Stimulated activated naive CD4-positive, alpha-beta T cell (primary cell): ENCODE data around the gene SCUBE1.

ENCODE experiments used
- DNase-seq, 6 experiments: peaks; one replicate each; lab custom pipeline; 2025; lab: John Stamatoyannopoulos, UW

Gene SCUBE1

DNA sequence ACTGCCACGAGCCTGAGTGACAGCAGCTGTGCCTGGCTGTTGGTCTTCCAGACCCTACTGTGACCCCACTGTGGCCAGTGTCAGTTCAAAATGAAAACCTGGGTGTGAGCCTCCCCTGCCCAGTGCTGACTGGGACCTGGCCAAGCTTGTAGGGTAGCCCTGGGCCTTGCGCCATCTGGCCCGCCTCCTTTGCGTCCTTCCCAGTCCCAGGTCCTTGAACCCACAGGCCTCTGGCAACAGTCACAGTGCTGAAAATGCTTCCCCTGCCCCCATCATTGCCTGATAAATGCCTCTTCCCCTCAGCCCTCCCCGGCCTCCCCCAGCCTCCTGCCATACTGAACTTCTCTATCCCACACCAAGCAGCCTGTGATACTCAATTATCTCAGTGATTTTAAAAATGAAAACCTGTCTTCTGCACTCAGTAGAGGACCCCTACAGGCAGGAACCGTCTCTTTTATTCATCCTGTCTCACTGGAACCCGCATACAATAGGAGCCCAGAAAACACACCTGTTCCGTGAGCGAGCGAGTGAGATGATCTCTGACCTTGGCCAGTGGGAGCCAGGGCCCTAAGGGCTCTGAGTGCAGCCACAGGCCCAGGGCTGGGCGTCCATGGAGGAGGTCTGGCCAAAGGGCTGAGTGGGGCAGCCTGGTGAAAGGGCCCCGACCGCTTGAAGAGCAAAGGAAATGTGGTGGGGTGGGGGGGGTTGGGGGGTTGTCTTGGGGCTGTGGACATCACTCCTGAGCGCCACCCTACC lies 106.6 kb downstream of the SCUBE1 start:
- no peak for DNase-seq

DNA sequence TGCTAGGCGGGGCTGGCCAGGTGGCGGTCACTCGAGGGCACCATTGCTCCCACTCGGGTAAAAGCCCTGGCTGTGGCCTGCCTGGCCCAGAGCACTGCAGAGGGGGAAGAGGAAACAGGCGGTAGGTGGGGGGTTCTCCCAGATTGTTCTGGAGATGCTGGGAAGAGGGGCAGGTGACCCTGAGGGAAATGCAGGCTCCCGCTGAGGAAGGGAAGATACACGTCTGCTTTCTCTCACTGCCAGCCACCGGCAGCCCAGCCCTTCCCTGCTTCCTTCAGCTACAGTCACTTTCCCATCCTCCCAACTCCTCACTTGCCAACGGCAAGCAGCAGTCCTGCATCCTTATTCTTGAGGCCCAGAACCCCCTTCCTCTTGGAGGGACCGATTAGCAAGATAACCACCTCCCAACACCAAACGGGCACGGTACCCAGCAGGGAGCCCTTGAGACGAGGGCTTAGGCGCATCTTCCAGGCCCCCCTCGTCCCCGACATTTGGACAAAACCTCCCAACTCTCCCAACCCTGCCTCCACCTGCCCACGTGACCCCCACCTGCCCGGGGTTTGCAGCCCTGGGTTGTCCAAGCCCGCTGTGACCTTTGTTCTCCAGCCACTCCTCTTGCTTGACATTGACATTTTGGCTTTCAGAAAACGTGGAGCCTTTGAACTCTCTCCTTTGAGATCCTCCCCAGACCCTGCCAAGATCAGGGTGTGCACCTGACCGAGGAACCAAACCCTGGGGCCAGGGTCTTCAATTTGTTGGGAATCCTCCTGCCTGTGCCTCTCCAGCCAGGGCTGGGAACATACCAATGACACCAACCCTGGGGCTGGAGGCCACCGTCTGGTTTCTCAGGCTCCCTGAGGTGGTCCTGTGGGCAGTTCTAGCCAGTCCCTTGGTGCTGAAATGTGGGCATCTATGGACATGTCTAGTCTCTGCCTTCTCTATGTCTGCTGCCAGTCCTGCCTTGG lies 107.4 kb downstream of the SCUBE1 start:
- no peak for DNase-seq

DNA sequence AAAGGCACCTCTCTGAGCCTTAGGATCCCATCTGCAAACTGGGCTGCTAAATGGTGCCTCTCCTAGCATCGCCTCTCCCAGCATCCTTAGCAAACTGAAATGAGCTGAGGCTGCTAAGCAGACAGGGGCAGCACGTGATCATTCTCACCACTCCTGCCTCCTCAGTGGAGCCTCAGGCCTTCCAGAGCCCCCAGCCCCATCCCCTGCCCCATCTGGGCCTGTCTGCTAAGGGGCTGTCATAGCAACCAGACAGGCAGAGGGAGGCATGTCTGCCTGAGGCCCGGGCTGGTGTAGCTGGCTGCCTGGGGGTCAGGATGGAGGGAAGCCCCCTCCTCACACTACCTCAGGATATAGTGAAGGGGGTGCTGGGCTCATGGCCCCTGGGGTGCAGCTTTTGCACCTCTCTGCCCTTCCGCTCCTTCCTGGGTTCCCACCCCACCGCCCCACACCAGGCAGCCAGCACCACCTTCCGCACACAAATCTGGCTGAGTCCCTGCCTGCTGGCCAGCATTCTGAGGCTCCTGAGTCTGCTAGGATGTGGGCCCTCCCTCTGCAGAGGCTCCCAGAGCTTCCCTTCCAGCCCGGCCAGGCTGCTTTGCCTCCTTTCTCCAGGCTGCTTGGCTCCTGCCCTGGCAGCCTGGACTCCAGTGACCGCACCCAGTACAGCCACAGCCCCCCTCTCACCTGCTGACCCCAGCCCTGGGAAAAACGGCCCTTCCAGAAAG lies 108.7 kb downstream of the SCUBE1 start:
- no peak for DNase-seq

DNA sequence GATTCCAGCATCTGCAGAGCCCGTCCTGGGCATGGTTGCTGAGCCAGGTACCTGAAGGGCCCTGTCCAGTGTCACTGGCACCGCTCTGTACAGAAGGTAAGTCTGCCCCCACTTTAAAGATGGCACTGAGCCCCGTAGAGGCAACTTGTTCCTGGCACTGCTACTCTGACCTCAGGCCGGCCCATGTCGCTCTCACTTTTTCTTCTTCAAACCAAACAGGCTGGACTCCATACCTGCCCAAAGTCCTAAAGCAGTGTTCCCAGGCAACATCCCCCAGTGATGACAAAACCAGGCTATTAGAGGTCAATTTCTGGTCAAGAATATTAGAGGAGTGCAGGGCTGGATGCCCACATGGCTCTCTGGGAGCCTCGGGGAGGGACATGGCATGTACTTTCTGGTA lies 109.6 kb downstream of the SCUBE1 start:
- DNase-seq, result no peak

DNA sequence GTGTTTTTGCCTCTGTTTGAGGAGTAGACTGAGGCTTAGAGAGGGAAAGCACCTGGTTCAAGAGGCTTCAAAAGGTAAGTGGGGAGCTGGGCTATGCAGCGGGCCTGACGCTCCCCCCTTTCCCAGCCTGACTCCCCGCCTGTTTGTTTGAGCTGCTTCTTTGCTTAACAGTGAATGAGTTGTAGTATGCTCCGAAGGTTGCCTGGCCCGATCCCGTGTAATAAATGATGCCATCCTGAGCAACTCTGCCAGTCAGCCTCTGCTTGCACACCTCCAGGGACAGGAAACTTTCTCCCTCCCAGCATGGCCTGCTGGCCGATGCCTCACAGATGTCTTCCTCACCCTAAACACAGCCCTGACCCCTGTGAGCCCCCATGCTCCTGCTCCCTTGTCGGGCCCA lies 110.7 kb downstream of the SCUBE1 start:
- DNase-seq, result no peak

DNA sequence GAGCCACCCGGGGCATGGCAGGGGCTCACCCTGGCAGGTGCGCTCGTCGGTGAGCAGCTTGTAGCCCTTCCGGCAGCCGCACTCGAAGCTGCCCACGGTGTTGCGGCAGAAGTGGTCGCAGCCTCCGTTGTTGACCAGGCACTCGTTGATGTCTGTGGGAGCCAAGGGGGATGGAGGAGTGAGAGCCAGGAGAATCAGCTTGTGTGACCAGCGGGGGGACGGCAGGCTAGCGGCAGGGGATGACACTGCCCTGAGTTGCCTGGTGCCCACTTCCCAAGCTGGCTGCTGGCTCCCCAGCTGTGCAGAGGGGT lies 111.5 kb downstream of the SCUBE1 start:
- DNase-seq, result no peak

DNA sequence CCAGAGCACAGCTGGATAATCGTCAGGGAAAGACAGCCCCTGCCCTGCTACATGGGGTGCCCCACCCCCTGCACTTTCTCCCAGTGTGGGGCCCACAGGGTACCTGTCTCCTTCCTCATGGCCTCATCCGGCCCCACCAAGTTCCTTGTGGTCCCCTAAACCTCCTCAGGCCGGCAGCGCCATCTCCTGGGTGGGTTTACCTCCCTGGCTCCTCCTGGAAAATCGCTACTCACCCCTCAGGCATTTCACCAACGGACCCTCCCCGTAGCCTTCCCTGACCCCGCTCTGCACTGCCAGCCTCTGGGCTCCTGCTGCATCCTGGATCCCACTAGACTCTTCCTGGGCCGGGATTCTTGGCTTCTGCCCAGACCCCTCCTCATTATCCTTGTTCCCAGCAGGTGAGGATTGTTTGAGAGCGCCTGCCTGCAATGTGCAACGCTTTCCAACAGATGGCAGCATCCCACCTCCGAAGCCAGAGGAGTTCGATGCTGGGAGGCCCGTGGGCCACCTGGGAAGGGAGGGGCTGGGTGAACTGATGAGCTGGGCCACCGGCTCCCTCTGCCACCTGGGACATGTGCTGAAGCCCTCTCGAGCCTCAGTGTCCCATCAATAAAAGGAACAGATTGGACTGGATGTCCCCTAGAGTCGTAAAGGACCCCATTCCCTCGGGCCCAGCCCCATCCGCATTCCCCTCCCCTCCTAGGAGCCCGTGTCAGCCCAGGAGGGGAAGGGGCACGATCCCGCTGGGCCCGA lies 112.0 kb downstream of the SCUBE1 start:
- DNase-seq, result peak; percentile 17 to 52 (median 40)

DNA sequence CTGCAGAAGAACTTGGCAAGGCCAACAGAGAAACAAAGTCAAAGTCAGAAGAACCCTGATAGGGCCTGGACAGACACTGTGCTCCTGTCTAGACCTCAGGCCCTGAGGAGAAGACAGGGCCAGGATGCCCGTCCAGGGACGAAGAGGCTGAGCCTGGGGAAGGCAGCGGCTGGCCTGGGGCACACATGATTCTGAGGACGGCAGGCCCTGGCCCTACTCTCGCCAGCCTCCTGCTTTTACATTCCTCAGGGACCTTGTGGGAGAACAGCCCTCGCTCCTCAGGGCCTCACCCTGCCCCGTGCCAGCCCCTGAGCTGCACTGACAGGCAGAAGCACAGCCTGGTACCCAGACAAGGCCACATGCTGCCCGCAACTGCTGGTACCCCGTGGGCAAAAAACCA lies 112.6 kb downstream of the SCUBE1 start:
- no peak for DNase-seq

DNA sequence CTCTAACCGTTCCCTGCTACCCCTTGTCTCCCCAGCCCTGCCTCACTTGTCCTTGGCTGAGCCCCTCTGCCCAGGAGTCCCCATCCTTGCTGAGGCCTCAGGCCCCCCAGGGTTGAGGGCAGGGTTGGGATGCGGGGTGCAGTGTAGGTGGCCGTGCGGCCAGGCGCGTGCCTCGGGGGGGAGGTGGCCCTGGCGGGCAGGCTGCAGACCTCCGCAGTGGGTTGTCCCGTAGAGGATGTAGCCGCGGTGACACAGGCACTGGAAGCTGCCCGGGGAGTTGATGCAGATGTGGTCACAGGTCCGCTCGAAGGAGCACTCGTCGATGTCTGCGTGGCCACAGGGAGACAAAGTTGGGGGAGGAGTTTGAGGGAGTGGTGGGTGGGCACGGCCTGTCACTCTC lies 114.3 kb downstream of the SCUBE1 start:
- no peak for DNase-seq

DNA sequence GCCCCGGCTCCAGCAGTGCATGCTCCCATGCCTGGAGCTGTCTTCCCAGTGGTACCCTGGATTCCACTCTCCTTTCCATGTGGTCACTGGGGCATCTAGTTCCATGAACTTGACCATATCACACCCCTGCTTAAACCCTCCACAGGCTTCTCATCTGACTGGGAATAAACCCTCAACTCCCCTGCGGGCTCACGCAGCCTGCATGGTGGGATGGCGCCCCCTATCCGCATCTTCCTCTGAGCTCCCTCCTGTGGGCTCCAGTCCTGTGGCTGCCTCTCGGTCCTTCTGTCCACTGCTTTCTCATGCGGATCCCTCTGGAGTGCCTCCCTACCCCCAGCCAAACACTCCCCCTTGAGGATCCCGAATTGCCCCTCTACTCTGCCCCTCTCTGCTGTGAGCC lies 114.8 kb downstream of the SCUBE1 start:
- no peak for DNase-seq

DNA sequence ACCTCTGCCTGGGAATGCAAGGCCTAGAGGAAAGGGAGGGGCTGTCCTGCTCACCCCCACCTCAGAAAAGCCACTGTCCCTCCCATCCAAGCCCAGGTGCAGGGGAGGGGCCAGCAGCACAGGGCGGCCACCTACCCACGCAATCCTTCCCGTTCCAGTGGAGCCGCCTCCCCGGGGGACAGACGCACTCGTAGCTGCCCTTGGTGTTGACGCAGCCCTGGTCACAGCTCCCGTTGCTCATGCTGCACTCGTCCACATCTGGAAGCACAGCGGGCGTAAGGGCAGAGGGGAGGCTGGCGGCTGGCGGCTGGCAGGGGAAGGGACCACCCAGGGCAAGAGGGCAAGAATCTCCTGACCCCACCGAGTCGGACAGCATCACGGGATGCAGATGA lies 115.9 kb downstream of the SCUBE1 start:
- DNase-seq, result no peak

DNA sequence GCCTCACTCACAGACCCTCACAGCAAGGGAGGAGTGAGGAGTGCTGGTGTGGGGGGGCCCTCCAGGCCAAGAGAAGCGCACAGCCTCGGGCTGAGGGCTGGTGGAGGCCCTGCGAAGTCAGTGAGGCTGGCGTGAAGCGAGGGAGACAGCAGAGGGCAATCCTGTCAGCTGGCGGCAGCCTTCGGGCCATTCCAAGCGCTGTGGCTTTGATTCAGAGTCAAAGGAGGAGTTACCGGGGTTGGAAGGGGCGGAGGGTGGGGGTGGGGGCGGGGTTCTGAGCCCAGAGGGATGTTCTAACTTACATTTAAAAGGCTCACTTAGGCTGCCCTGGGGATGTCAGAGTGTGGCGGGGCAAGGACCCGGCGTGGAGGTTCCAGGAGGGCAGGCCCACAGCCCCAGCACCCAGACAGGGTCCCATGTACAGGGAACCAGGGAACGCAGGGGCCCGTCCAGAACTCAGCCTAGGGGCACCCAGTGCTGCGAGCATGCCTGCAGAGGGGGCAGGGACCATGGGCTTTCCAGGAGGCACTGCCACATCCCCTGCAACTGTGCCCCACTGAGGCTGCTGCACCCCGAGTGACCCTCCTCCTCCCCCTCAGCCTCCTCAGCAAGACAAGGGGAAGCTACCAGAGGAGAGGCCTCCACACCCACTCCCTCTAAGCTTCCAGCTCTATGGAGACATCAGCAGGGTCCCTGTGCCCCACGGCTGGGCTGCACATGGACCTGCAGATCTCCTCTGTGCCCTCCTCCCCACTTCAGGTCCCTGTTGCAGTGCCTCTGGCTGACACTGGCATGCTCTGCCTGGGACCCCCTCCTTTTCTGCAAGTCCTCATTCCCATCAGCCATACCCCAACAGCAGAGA lies 116.6 kb downstream of the SCUBE1 start:
- no peak for DNase-seq

DNA sequence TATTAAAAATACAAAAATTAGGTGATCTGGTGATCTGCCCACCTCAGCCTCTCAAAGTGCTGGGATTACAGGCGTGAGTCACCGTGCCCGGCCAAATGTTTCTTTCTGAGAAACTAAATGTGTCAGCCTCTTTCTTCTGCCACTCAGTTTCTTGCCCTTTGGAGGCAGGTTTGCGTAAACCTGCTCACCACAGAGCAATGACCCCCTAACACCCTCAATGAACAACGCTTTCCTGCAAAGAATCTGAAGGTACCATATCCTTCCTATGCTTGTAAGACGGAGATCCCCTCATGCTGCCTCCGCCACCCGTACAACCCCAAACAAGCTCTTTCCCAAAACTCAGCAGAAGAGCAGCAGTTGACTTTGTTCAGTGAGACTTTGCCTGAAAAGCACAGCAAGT lies 117.6 kb downstream of the SCUBE1 start:
- DNase-seq, result no peak

DNA sequence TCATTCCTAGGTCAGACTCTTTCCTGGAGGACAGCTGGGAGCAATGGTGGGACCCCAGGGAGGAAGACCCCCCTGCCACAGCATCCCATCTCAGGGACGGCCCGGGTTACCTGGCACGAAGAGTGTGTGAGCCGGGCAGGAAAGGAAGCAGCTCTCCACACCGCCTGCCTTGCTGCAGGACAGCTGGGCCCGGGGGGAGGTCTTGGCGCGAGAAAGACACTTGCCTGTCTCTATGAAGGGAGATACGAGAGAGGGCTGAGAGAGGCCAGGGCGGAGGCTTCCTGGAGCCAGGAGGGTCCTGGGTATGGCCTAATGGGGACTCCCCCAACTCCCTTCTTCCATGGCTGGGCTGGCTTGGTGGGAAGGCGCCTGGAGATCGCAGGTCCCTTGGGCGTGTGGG lies 120.2 kb downstream of the SCUBE1 start:
- no peak for DNase-seq

DNA sequence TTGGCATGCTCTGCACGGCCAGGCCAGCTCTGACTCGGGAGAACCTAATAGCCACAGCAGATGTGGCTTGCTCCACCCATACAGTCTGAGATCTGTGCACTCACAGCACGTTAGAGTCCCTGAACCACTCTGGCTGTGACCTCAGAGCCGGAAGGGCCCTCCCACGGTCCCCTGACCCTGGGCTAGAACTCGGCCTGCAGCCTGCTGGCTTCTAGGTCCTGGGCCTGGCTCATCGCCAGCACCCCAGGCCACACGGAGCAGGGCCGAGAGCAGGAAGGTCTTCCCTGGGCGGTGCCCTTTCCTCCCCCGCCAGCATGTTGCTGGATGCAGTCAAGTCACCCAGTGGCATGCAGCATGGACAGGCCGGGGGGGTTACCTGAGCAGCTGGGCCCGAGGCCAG lies 120.9 kb downstream of the SCUBE1 start:
- no peak for DNase-seq

DNA sequence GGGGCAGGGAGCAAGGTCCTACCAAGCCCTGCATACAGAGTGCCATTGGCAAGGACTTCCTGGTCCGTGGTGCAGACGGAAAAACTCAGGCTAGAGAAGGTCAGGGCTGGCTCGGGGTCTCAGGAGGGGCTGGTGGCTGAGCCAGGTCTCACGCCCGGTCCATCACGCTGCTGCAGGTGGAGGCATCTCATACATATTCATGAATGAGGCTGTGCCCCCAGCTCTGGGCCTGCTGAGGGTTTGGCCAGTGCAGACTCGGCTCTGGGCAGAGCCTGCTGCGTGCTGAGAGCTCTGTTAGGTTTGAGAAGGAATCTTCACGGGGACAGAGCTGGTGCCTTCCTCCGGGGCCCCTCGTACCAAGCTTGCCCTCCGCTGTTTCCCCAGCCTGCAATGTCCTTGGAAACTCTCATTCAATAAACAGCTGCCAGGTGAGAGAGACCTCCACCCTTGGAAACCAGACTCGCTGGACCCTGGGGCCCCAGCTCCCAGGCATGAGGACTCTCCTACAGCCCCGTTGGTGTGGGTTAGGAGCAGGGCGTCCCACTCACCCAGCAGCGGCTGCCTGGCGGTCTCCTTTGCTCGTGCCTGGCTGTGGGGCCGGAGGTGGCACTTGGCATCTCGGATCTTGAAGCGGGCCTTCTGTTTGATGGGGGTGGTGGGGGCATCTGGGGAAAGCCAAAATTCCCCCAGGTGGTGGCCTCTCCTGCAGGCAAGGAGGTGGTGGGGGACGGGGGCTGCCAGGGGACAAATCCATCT lies 122.4 kb downstream of the SCUBE1 start:
- no peak for DNase-seq

DNA sequence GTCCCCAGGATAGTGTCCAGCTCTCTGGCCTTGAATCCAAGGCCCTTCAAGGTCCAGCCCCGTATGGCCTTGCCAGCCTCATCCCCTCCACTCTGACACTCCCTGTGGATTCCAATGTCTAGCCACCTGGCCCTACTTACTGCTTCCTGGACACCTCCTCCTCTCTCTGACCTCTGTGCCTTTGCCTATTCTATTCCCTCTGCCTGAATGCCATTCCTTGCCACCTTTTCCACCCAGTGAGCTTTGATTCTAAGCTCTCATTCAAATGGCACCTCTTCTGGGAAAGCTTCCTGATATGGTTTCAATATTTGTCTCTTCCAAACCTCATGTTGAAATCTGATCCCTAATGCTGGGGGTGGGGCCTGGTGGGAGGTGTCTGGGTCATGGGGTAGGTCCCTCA lies 124.4 kb downstream of the SCUBE1 start:
- DNase-seq, result no peak

DNA sequence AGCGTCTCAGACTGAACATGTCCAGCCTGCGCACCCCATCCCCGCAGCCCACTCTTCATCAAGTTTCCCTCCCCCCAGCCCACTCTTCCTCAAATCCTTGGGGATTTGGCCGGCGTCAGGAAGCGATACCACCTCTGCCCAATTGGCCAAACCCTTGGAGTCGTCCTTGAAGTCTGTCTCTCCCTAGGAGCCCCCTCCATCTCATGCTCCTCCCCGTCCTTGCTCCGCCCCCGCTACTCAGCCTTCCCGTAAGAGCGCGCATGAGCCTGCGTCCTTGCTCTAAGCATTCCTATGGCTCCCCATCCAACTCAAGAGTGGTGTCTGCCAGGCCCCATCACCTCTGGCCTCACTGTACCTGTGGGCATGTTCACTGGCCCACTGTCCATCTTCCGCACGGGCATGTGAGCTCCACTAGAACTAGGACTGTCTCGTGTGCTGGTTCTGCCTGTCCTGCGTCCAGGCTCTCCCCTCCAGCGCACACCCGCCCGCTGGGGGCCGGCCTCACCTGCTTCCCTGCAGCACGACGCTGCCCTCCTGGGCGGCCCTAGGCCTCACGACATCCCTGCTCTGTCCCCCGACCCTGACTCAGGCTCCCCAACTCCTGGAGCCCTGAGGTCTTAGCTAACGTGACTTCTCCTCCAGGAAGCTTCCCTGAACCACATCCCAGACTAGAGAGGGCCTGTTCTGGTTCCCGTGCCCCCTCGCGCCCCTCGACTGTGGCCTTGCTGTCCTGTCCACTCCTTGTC lies 125.7 kb downstream of the SCUBE1 start:
- DNase-seq, result no peak

DNA sequence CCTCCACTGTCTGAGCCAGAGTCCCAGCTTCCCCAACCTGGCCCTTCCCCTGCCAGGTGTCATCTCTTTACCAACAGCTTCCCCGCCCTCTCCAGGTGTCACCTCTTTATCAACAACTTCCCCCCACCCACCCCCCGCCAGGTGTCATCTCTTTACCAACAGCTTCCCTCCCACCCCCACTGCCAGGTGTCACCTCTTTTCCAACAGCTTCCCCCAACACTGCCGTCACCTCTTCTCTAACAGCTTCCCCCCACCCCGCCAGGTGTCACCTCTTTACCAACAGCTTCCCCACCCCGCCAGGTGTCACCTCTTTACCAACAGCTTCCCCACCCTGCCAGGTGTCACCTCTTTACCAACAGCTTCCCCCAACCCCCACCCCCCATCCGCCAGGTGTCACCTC lies 126.4 kb downstream of the SCUBE1 start:
- no peak for DNase-seq

DNA sequence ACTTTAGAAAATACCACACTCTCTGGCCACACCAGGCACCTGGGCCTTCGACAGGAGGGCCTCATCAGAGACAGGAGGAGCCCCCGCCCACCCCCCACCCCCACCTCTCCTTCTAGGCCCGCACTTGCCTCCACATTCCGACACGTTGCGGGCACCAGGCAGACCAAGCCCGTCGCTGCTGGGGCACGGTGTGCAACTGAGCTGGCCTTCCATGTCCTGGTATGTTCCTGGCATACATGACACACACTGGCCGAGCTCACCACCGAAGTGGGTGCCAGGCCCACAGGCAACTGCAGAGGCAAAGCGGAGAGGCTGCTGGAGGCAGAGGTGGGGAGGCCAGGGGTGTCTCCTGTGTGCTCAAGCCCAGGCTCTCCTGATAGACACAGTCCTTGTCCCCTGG lies 129.2 kb downstream of the SCUBE1 start:
- DNase-seq, result no peak
